GM18870 (cell line): Measurements from ENCODE around the gene IER5L.
"Not testable (repeated sequence)": the region's sequence is repeated elsewhere in the genome, so short reads cannot be mapped to it uniquely, and the experiment has no call there.

ENCODE experiments used
- ATAC-seq: cut with Tn5 transposase; IDR thresholded peaks from one replicate; pipeline ENCODE4 v1.9.1; 2021; ENCODE audit warnings: moderate library complexity; ENCODE audit not compliant: unreplicated experiment

The IER5L gene

GRCh38 chr9:129163198-129163670, 14.8 kb downstream of the IER5L start:
- ATAC-seq = not testable (repeated sequence)

GRCh38 chr9:129162497-129163197, 15.4 kb downstream of the IER5L start:
- ATAC-seq = no peak

GRCh38 chr9:129161534-129161837, 16.6 kb downstream of the IER5L start:
- ATAC-seq = no peak

GRCh38 chr9:129160712-129161533, 17.1 kb downstream of the IER5L start:
- no peak for ATAC-seq

- ATAC-seq = no peak
These were observed 21.9 kb downstream of the IER5L start for GRCh38 chr9:129156163-129156562.

DNA sequence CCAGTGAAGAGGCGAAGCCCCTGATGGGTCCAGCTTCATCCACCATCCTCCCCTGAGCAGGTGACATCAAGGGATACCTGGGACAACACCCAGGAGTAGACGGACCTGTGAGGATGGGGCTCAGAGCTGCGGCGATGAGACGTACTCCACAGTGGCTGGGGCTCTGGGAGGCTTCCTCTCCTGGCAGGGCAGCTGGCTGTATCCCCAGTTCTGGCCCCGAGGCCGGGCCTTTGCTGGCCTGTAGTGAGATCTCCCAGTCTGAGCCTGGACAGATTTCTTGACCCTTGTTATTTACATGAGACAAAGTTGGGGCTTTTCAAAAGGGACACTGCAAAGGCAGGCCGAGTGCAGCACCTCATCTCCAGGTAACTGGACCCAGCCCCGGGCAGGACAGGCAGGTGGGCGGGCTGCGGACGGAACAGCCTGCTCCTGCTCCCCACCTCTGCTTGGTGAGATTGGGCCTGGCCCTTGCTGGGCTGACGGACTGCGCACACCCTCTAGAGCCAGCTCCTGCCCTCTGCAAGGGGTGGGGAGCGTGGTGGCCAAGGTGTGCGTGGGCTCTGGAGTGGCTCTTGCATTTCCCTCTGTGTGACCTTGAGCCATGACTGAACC, 23.1 kb downstream of the IER5L start:
- ATAC-seq = no peak

DNA sequence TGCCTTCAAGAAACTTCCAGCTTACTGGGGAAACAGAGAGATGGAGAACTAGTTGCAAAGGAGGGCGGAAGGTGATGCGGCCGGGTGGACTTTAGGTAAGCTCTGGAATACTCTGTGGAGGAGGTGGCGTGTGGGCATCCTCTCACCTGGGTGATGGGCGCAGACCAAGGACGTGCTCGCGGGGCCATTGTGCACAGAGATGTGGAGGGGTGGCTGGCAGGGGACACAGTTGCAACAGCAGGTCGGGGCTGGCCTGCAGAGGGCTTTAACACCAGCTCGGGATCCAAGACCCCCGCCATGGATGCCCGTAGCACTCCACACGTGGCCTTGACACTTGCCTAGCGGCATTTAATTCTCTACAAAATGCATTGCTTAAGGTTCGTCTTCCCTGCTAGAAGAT, 26.6 kb downstream of the IER5L start:
- no peak for ATAC-seq

GRCh38 chr9:129150672-129151211, 27.3 kb downstream of the IER5L start:
- no peak for ATAC-seq

DNA sequence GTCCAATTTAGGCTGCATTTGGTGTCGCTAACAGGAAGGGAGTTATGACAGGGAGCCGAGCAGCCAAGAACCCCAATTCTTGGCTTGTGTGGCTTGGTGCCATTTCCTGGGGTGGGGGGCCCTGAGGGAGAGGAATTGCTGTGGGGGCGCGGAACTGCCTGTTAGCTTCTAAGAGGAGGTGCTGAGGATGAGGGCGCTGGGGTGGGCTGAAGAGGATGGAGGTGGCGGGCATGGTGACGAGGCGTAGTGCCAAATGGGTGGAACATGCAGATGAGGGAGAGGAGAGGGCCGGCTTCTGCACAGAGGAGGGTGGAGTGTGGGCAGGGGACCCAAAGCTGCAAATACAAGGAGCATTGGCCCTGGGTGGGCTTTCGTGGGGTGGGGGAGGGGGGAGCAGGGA, 27.9 kb downstream of the IER5L start:
- ATAC-seq = no peak

- ATAC-seq = no peak
These were observed 28.6 kb downstream of the IER5L start for GRCh38 chr9:129149442-129149841.

DNA sequence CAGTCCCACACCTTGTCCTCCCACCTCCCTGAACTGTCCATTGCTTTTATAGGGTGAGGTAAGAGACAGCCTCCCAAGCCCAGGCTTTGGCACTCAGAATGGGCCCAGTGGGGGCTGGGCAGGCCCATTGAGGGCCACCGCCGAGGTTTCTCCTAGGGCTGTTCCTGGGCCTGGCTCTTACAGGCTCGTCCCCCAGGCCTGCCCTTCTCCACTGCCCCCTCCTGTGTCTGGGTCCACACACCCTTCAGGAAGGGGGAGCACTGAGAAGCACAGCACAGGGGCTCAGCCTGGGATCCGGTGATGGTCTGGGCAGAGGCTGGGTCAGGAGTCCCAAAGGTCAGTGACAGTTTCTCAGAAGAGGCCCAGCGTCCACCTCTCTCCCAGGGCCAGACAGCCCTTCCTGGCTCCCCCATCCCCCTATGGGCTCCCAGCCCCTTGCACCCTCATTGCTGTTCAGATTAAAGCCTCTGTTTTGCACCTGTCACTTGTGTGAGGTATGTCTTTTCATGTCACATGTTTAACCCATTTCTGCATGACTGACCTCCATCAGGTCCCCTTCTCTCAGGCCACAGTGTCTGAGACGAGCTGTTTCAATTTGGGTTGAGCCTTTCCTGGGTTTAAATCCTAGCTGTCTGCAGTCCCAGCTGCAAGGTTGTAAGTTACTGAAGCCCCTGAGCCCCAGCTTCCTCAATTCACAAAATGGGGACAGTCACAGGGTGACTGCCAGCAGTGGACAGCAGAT, 29.4 kb downstream of the IER5L start:
- no peak for ATAC-seq

DNA sequence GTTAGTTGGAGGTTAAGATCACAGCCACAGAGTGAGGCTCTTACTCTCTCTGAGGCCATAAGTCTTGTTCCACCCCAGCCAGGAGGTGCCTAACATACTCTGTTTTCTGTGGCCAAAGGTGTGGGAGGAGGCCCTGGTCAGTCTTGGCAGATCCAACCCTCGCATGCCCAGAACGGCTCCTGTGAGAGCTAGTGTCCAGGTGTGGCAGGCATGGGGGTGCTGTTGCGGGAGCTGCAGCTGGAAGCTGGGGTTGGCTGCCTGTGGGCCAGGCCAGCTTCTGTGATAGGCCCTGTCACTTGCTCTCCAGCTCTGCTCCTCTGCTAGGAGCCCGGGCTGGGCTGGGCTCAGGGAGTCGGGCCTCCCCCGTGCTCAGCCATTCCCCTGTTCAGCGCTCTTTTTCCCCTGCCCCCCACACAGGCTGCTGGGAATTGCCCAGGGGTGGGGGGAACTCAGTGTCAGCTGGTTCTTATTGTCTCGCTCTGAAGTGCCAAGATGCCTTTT, 31.6 kb downstream of the IER5L start:
- no peak for ATAC-seq

DNA sequence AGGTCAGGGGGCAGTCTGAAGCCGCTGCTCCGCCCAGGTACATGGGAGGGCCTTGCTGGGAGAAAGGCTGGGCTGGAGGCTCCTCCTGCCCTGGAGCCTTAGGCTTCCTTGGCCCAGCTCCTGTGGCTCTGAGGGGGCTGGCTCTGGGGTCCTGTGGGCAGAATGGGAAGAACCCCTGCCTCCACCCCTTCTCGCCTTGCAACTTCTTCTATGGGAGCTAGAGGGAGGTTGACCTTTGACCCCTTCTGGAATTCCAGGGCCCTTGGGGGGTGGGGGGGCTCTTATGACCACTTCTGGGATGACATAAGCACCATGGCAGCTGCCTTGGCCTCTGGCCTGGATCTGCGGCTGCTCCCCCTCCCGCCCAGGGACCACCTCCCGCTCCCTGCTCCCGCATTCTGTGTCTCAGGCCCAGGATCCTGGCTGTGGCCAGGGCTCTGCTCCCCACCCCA, 32.2 kb downstream of the IER5L start:
- no peak for ATAC-seq

- no peak for ATAC-seq
These were observed 32.7 kb downstream of the IER5L start for GRCh38 chr9:129145316-129145715.

DNA sequence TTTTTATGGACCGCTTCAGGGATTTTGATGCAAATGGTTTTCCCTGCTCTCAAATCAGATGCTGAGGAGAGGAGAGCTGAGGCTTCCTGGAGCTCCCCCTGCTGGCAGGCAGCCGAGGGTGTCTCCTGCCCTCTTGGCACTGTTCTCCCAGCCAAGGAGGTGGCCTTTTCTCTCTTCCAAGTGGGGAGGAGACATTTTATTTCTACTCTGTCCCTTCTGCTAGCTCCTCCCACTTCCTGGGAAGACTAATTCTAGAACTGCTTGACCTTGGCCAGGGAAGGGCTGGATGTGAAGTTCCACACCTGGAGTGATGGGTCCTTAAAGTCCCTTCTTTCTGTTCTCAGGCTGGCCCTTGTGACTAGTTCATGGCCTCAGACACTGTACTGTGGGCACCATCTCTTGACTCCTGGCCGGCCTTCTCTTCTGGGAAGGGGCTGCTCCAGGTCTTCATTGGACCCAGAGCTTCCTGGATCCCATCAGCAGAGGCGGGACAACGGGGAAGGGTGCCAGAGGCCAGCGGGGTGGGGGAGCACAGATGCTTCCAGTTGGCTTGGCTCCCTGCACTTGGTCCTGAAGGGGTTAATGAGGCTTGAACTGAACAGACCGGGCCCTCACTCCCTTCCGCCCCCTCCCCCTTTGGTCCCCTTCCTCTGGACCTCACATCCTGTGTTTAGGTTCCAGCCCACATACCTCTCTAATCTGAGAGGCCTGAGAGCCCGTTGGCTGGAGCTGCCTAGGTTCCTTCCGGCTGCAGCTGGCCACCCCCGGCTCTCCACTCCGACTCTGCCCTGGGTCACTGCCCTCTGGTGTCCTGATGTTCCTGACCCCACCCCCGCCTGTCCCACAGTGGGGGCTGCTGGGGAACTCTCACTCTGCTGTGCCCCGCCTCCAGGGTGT, 34.8 kb downstream of the IER5L start:
- ATAC-seq = no peak

DNA sequence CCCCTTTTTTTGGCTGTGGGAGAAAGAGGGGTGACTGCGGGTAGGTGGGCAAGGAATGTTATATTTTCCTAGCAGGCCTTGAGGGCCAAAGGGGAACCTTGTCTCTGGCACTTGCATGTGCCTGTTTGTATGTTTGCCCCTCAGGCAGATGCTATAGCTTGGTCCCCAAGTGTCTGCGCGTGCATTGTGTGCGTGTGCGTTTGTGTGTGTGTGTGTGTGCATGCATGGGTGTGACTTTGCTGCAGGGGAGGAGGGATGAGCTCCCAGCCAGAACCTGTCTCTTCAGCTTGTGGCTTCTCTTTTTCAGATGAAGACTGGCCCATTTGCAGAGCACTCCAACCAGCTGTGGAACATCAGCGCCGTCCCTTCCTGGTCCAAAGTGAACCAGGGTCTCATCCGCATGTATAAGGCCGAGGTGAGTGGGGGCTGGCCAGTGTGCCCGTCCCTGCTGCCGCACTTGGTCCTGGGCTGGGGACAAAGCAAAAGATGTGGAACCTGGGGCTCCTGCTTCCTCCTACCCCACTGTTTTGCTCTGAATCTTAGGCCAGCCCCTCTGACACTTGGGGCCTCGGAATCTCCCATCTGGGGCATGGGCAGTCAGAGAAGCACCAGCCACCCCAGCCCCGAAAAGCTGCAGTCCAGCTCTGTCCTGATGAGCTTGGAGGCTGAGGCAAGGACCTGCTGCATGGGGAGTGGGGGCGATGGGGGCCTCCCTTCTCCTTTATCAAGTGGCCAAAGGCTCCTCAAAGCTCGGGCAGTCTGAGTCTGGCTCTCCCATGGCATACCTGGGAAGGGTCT, 35.7 kb downstream of the IER5L start:
- no peak for ATAC-seq

DNA sequence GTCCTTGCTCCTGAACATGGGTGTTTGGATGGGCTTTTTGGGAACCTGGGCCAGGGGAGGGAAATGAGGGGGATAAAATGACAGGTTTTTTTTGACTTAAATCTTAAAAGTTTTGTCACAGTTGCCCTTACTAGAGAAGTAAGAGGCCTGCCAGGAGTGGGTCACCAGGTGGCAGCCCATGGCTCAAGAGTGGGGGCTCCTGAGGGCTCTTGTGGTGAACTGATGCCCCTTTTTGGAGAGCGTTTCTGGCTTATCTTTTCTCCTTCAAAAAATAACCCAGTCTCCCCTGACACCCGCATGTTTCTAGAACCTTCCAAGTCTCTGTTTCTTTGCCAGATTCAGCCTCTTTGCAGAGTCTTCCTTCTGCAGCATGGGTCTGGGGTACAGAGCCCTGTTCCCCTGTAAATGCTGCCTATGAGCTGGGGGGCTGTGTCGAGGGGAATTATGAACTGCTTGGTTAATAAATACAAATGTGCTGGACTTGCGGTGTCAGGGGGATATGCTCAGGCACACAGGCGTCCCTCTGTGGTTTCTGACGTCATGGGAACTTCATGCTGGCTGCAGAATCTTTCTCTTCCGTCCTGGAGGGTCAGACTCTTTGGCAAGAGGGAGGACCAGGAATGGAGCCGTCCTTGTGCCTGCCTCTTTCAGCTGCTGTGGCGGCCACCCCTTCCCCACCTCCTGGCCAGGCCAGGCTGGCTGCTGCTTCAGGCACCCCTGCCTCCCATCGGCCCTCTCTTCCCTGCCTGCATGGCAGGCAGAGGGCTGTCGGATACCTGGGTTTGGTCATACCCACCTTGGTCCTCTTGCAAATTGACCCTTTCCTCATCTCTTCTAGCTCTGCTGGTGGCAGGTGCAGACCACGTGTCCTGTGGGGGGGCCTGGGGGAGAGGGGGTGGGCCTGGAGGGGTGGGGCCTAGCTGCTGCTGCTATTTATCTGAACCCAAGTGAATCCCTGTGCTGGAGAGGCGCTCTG, 36.7 kb downstream of the IER5L start:
- ATAC-seq = no peak
